A549 (cell line): ENCODE results near the gene F13B. TPM values are rescaled to one million over a fixed set of nuclear protein-coding genes. Genes with fewer than 3 reads are reported as not detected.
"Not testable (repeated sequence)": the region's sequence is repeated elsewhere in the genome, so short reads cannot be mapped to it uniquely, and the experiment has no call there.

Source experiments
- ATAC-seq, 2 experiments: fragments of 200-7000 bp in 1 of 2; fragments of >200 bp in 1 of 2; cut with Nextera tagmentation in 1 of 2; cut with Tn5 transposase in 1 of 2; 3 replicates each; pipeline versions ENCODE4 v1.8.0 to v1.9.1; 2018 to 2020; ENCODE audit warnings: mild to moderate bottlenecking in 1 of 2, moderate library complexity in 1 of 2
- CTCF ChIA-PET: fragments of 300-600 bp; sonication (Branson Sonifier 250); formaldehyde crosslinking; extraction: SDS; loops from one replicate; lab custom pipeline; 2021; ENCODE audit warnings: antibody characterized with exemption, inconsistent platforms; lab: Yijun Ruan, JAX
- POLR2A ChIA-PET: fragments of 350-600 bp; formaldehyde crosslinking; extraction: SDS; loops from one replicate; lab custom pipeline; 2021; ENCODE audit warnings: antibody characterized with exemption, inconsistent platforms; lab: Yijun Ruan, JAX
- DNase-seq, 2 experiments: peaks; one replicate each; pipeline versions ENCODE4 v3.0.0 to v3.0.0-alpha.2; 2011 to 2016; ENCODE audit warnings: low read depth in 1 of 2, low spot score in 1 of 2
- FAIRE-seq: peaks from 2 replicates; lab custom pipeline; 2011; peaks lifted over from hg19 to GRCh38; lab: Jason Lieb, UNC
- H3K27ac ChIP-seq, 2 experiments: fragments of >200 bp; sonication (Bioruptor Twin); formaldehyde crosslinking; 3 replicates each; pipeline ENCODE4 v1.5.1; 2016 to 2017
- H3K4me1 ChIP-seq: fragments of >200 bp; sonication (Bioruptor Twin); formaldehyde crosslinking; 3 replicates; pipeline ENCODE4 v1.6.1; 2016
- H3K4me2 ChIP-seq: fragments of >200 bp; sonication (Bioruptor Twin); formaldehyde crosslinking; 3 replicates; pipeline ENCODE4 v1.6.1; 2016
- H3K4me3 ChIP-seq: fragments of >200 bp; sonication (Bioruptor Twin); formaldehyde crosslinking; 3 replicates; pipeline ENCODE4 v1.5.1; 2016
- H3K9me3 ChIP-seq: fragments of >200 bp; sonication (Bioruptor Twin); formaldehyde crosslinking; 3 replicates; pipeline ENCODE4 v1.6.1; 2016
- CBX2 ChIP-seq: fragments of 200-600 bp; sonication (generic); IDR thresholded peaks from 2 replicates; pipeline ENCODE4 v1.6.1; 2016; ENCODE audit warnings: low read depth, mild to moderate bottlenecking, borderline replicate concordance
- CBX8 ChIP-seq: fragments of 200-600 bp; sonication (generic); IDR thresholded peaks from 2 replicates; pipeline ENCODE4 v1.6.1; 2016
- CEBPB ChIP-seq, 2 experiments: fragments of >200 bp in 1 of 2; sonication (Bioruptor Twin) in 1 of 2; formaldehyde crosslinking in 1 of 2; IDR thresholded peaks; 2 replicates each; pipeline ENCODE4 v1.6.1; 2012 to 2016
- E2F6 ChIP-seq: IDR thresholded peaks from 2 replicates; pipeline ENCODE4 v1.6.1; 2012; ENCODE audit warnings: low read depth, borderline replicate concordance
- FOSL2 ChIP-seq, 2 experiments: fragments of 450-650 bp in 1 of 2; fragments of >200 bp in 1 of 2; sonication (Bioruptor Twin) in 1 of 2; formaldehyde crosslinking; IDR thresholded peaks; 2 replicates each; pipeline versions ENCODE4 v1.5.0 to v1.6.1; 2016 to 2020; ENCODE audit warnings: mild to moderate bottlenecking in 1 of 2, moderate library complexity in 1 of 2
- GATA3 ChIP-seq: IDR thresholded peaks from 2 replicates; pipeline ENCODE4 v1.6.1; 2012; ENCODE audit warnings: borderline replicate concordance
- HDAC2 ChIP-seq: fragments of 200-600 bp; sonication (generic); IDR thresholded peaks from 2 replicates; pipeline ENCODE4 v1.6.1; 2016
- HES2 ChIP-seq: fragments of >200 bp; sonication (Bioruptor Twin); formaldehyde crosslinking; IDR thresholded peaks from 2 replicates; pipeline ENCODE4 v1.6.1; 2016
- HEYL ChIP-seq: fragments of 250-450 bp; sonication (Bioruptor Pico); IDR thresholded peaks from 2 replicates; pipeline ENCODE4 v1.8.0; 2021; ENCODE audit warnings: mild to moderate bottlenecking, moderate library complexity
- HOXB13 ChIP-seq: fragments of 250-450 bp; sonication (Bioruptor Pico); IDR thresholded peaks from 2 replicates; pipeline ENCODE4 v1.5.0; 2020; ENCODE audit warnings: low read depth, mild to moderate bottlenecking, moderate library complexity
- KDM5A ChIP-seq: fragments of 200-600 bp; sonication (generic); IDR thresholded peaks from 2 replicates; pipeline ENCODE4 v1.6.1; 2016; ENCODE audit warnings: antibody characterized with exemption, mild to moderate bottlenecking
- MAFK ChIP-seq: fragments of 450-650 bp; IDR thresholded peaks from 2 replicates; pipeline ENCODE4 v1.6.1; 2014; ENCODE audit not compliant: partially characterized antibody
- PHF8 ChIP-seq: fragments of 200-600 bp; sonication (generic); IDR thresholded peaks from 2 replicates; pipeline ENCODE4 v1.6.1; 2016; ENCODE audit warnings: low read depth, mild to moderate bottlenecking, antibody characterized with exemption, moderate library complexity, borderline replicate concordance
- RAD21 ChIP-seq, 2 experiments: fragments of >200 bp in 1 of 2; sonication (Bioruptor Twin) in 1 of 2; formaldehyde crosslinking in 1 of 2; IDR thresholded peaks in 1 of 2; conservative IDR thresholded peaks in 1 of 2; 2 replicates in 1 of 2; 3 replicates in 1 of 2; pipeline ENCODE4 v1.6.1; 2012 to 2018; ENCODE audit warnings: inconsistent platforms in 1 of 2
- RCOR1 ChIP-seq: fragments of 150-350 bp; IDR thresholded peaks from 2 replicates; pipeline ENCODE4 v1.6.1; 2014; ENCODE audit warnings: antibody characterized with exemption, low read length, low read depth
- RNF2 ChIP-seq: fragments of 200-600 bp; sonication (generic); IDR thresholded peaks from 2 replicates; pipeline ENCODE4 v1.6.1; 2016; ENCODE audit warnings: low read depth, mild to moderate bottlenecking, antibody characterized with exemption, moderate library complexity, borderline replicate concordance
- SREBF2 ChIP-seq: fragments of 450-650 bp; IDR thresholded peaks from 2 replicates; pipeline ENCODE4 v1.6.1; 2014; ENCODE audit warnings: mild to moderate bottlenecking, moderate library complexity
- ZC3H11A ChIP-seq: fragments of 450-650 bp; IDR thresholded peaks from 2 replicates; pipeline ENCODE4 v1.6.1; 2014; ENCODE audit warnings: antibody characterized with exemption, mild to moderate bottlenecking
- WGBS: methylation state at CpG from one replicate; pipeline ENCODE4 v1.1.6; 2017; ENCODE audit errors: missing lambda C conversion rate; 5-methylcytosine and 5-hydroxymethylcytosine counted together
- polyA plus RNA-seq, 4 experiments: library from polyadenylated mRNA; depleted of rRNA in 3 of 4; stranded (reverse); fragments of >200 nt; fragmentation: RNase III in 1 of 4; extraction: RNeasy Plus Mini Kit Qiagen cat#74134 plus additional on column Dnase treatment in 1 of 4; gene quantifications; 2 replicates in 3 of 4; 3 replicates in 1 of 4; pipeline ENCODE4 v1.2.3, GENCODE V29; 2011 to 2017

F13B gene
- polyA plus RNA-seq, 2 of the 4 experiments (the other 2 are of a cell fraction), result 0.19 to 0.75 TPM

- not testable (repeated sequence) for H3K4me3 ChIP-seq, H3K9me3 ChIP-seq
- POLR2A ChIA-PET, result interaction anchor here (0.6 kb wide), 1 partner anchor 96 kb away, joined by 3 read pairs; no protein-coding TSS in a partner anchor
- WGBS, result 43% methylated on average over 6 of the region's 6 CpGs
- peak in 1 of 2 experiments; percentile 24; a peak in 1 of 4 replicates for TF ChIP-seq CEBPB (IDR thresholded peaks at IDR 0.05)
- TF ChIP-seq, all 56 proteins: peak for 1; not testable (repeated sequence) for 55
- DNase-seq, result peak in 1 of 2 experiments; percentile 57
- ATAC-seq, result peak; percentile 39 to 85; a peak in 3 of 6 replicates
- Histone ChIP-seq H3K27ac (peak overlapping the region; percentile 29 to 64; a peak in 5 of 6 replicates), H3K4me2 (peak overlapping the region; percentile 48), H3K4me1 (peaks cover 17% of the 10 kb centered on the region)
- FAIRE-seq, result peak; percentile 13
- CTCF ChIA-PET, result interaction anchor here (0.7 kb wide), 1 partner anchor 50 kb away, joined by 4 read pairs; no protein-coding TSS in a partner anchor
These were observed 32.3 kb downstream of the F13B start for GRCh38 chr1:197034631-197035339.

- TF ChIP-seq PHF8 (no peak), HEYL (no peak), SREBF2 (no peak), ZC3H11A (no peak), RCOR1 (no peak), RAD21 (conservative IDR thresholded peaks at IDR 0.05 in 1 of 2, IDR thresholded peaks at IDR 0.05 in 1 of 2) (no peak), HOXB13 (CRISPR knock-in tag) (no peak), GATA3 (no peak), RNF2 (no peak), HES2 (no peak), HDAC2 (no peak), MAFK (no peak), FOSL2 (IDR thresholded peaks at IDR 0.05) (no peak), FOSL2 (CRISPR knock-in tag; IDR thresholded peaks at IDR 0.05) (no peak), E2F6 (no peak), CBX2 (no peak), CBX8 (no peak), CEBPB (IDR thresholded peaks at IDR 0.05) (no peak), KDM5A (no peak)
- POLR2A ChIA-PET, result no interaction called here
These were observed 37.3 kb downstream of the F13B start for GRCh38 chr1:197029749-197030148.

GRCh38 chr1:197027359-197027758, 39.7 kb downstream of the F13B start:
- Histone ChIP-seq H3K4me1 (peaks cover 18% of the 10 kb centered on the region), H3K4me3 (no peak overlapping the region)
- TF ChIP-seq MAFK (no peak), GATA3 (0 out of 2 replicates have a peak, but pooled peaks have one; percentile 23), FOSL2 (IDR thresholded peaks at IDR 0.05) (0 out of 2 replicates have a peak, but pooled peaks have one; percentile 14), FOSL2 (CRISPR knock-in tag; IDR thresholded peaks at IDR 0.05) (peak; percentile 77)
- TF ChIP-seq, all 56 proteins: peak for 2
- CTCF ChIA-PET, result interaction anchor here (0.8 kb wide), 1 partner anchor 304 kb away, joined by 4 read pairs; no protein-coding TSS in a partner anchor
- 7% methylated on average over 6 of the region's 6 CpGs for WGBS
- ATAC-seq, result peak; percentile 55 to 83; a peak in 4 of 6 replicates
- Histone ChIP-seq H3K4me2 (peak overlapping the region; percentile 67), H3K9me3 (no peaks in the 10 kb centered on the region), H3K27ac (peak overlapping the region; percentile 39 to 63; a peak in 2 of 6 replicates)
- FAIRE-seq, result no peak
- DNase-seq, result peak in 1 of 2 experiments; percentile 58
- POLR2A ChIA-PET, result no interaction called here

More at GRCh38 chr1:197029749-197030148, 37.3 kb downstream of the F13B start:
- H3K4me1 ChIP-seq, result peaks cover 24% of the 10 kb centered on the region
- DNase-seq (no peak), FAIRE-seq (peak; percentile 59), ATAC-seq (no peak)
- no peak overlapping the region for H3K4me2 ChIP-seq
- H3K9me3 ChIP-seq, result no peaks in the 10 kb centered on the region
- no peak overlapping the region for H3K4me3 ChIP-seq
- CTCF ChIA-PET, result no interaction called here
- no peak overlapping the region for H3K27ac ChIP-seq
